Endothelial cell (in vitro differentiated cells): ENCODE measurements around the gene SPC24. TPM values are rescaled to one million over a fixed set of nuclear protein-coding genes. Genes with fewer than 3 reads are reported as not detected.
A peak's percentile ranks its signal among the peaks of the same experiment; 100 is the strongest.
"Not testable (repeated sequence)": the region's sequence is repeated elsewhere in the genome, so short reads cannot be mapped to it uniquely, and the experiment has no call there.

Experiments
- DNase-seq: peaks from one replicate; pipeline ENCODE4 v3.0.0; 2021; ENCODE audit warnings: low spot score
- H3K27ac Mint-ChIP-seq: one replicate; pipeline ENCODE4 v1.8.0; 2021; ENCODE audit warnings: mixed read lengths, inconsistent platforms; ENCODE audit not compliant: unreplicated experiment
- H3K27me3 Mint-ChIP-seq: one replicate; pipeline ENCODE4 v1.8.0; 2021; ENCODE audit warnings: mild to moderate bottlenecking, moderate library complexity, mixed read lengths, inconsistent platforms; ENCODE audit not compliant: unreplicated experiment
- H3K36me3 Mint-ChIP-seq: one replicate; pipeline ENCODE4 v1.8.0; 2021; ENCODE audit warnings: mild to moderate bottlenecking, low read depth, mixed read lengths, inconsistent platforms; ENCODE audit not compliant: unreplicated experiment
- H3K4me1 Mint-ChIP-seq: one replicate; pipeline ENCODE4 v1.8.0; 2021; ENCODE audit warnings: mild to moderate bottlenecking, mixed read lengths, inconsistent platforms; ENCODE audit not compliant: unreplicated experiment
- H3K4me3 Mint-ChIP-seq: one replicate; pipeline ENCODE4 v1.8.0; 2021; ENCODE audit warnings: mild to moderate bottlenecking, mixed read lengths, inconsistent platforms; ENCODE audit not compliant: unreplicated experiment
- H3K9me3 Mint-ChIP-seq: one replicate; pipeline ENCODE4 v1.8.0; 2021; ENCODE audit warnings: mixed read lengths, inconsistent platforms; ENCODE audit not compliant: unreplicated experiment
- CTCF ChIP-seq: fragments of 200-600 bp; sonication (generic); IDR thresholded peaks from one replicate; pipeline ENCODE4 v1.5.0; 2021; ENCODE audit warnings: antibody characterized with exemption; ENCODE audit not compliant: unreplicated experiment
- total RNA-seq: library from RNA; stranded (reverse); fragmentation: NEBNext Ultra II Directional; extraction: Animal tissue kit (Norgen Biotek cat#: 25700); gene quantifications from one replicate; pipeline ENCODE4 v1.2.1, GENCODE V29; 2021; ENCODE audit not compliant: unreplicated experiment

SPC24 gene
- total RNA-seq, 1 donor from 2014 or later, result 17.0 TPM

GRCh38 chr19:11165486-11166030 lies 10.0 kb upstream of the SPC24 start:
- peak overlapping the region; percentile 70 for H3K4me3 Mint-ChIP-seq

GRCh38 chr19:11164879-11165406 lies 9.4 kb upstream of the SPC24 start:
- TF ChIP-seq CTCF, result no peak
- H3K36me3 Mint-ChIP-seq, result peaks cover 36% of the 10 kb centered on the region
- no peak overlapping the region for H3K4me3 Mint-ChIP-seq
- H3K27me3 Mint-ChIP-seq, result peaks cover 19% of the 10 kb centered on the region
- DNase-seq, result no peak
- peaks cover 3% of the 10 kb centered on the region for H3K4me1 Mint-ChIP-seq
- H3K9me3 Mint-ChIP-seq, result no peaks in the 10 kb centered on the region
- H3K27ac Mint-ChIP-seq, result no peak overlapping the region

More at GRCh38 chr19:11165486-11166030, 10.0 kb upstream of the SPC24 start:
- Mint-ChIP-seq H3K36me3 (peaks cover 41% of the 10 kb centered on the region), H3K4me1 (no peaks in the 10 kb centered on the region), H3K9me3 (no peaks in the 10 kb centered on the region), H3K27me3 (peaks cover 21% of the 10 kb centered on the region), H3K27ac (no peak overlapping the region)
- TF ChIP-seq CTCF, result no peak
- no peak for DNase-seq

GRCh38 chr19:11164296-11164695 lies 8.7 kb upstream of the SPC24 start:
- Mint-ChIP-seq H3K4me1 (peaks cover 6% of the 10 kb centered on the region), H3K9me3 (no peaks in the 10 kb centered on the region), H3K4me3 (no peak overlapping the region), H3K36me3 (peaks cover 33% of the 10 kb centered on the region), H3K27ac (no peak overlapping the region), H3K27me3 (peaks cover 19% of the 10 kb centered on the region)
- TF ChIP-seq CTCF, result no peak
- no peak for DNase-seq

DNA sequence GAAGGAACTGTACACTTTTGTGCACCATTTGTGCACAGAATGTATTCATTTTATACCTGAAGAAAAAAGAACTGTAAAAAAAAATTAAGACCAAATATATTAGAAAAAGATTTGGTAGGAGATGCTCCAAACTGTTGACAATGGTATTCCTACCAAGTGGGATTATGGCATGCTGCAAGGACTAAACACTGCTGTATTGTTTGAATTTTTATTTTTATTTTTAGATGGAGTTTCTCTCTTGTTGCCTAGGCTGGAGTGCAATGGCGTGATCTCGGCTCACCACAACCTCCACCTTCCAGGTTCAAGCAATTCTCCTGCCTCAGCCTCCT lies 4.8 kb upstream of the SPC24 start:
- not testable (repeated sequence) for H3K9me3 Mint-ChIP-seq, H3K27ac Mint-ChIP-seq, DNase-seq, H3K4me3 Mint-ChIP-seq, H3K4me1 Mint-ChIP-seq, H3K36me3 Mint-ChIP-seq
- H3K27me3 Mint-ChIP-seq, result peaks cover 14% of the 10 kb centered on the region

- peaks cover 8% of the 10 kb centered on the region for H3K36me3 Mint-ChIP-seq
- peaks cover 14% of the 10 kb centered on the region for H3K27me3 Mint-ChIP-seq
- H3K4me1 Mint-ChIP-seq, result peaks cover 6% of the 10 kb centered on the region
- no peak overlapping the region for H3K4me3 Mint-ChIP-seq
- no peak overlapping the region for H3K27ac Mint-ChIP-seq
- H3K9me3 Mint-ChIP-seq, result no peaks in the 10 kb centered on the region
- no peak for DNase-seq
- no peak for TF ChIP-seq CTCF
Measured at GRCh38 chr19:11159598-11160439, 4.2 kb upstream of the SPC24 start.
